Measurements from ENCODE around the gene S100A5. TPM values are rescaled to one million over a fixed set of nuclear protein-coding genes. Genes with fewer than 3 reads are reported as not detected.
"Not testable (repeated sequence)": the region's sequence is repeated elsewhere in the genome, so short reads cannot be mapped to it uniquely, and the experiment has no call there.

Gene S100A5
- total RNA-seq, 1 experiment from 2014 or later, result 2.4 TPM

DNA sequence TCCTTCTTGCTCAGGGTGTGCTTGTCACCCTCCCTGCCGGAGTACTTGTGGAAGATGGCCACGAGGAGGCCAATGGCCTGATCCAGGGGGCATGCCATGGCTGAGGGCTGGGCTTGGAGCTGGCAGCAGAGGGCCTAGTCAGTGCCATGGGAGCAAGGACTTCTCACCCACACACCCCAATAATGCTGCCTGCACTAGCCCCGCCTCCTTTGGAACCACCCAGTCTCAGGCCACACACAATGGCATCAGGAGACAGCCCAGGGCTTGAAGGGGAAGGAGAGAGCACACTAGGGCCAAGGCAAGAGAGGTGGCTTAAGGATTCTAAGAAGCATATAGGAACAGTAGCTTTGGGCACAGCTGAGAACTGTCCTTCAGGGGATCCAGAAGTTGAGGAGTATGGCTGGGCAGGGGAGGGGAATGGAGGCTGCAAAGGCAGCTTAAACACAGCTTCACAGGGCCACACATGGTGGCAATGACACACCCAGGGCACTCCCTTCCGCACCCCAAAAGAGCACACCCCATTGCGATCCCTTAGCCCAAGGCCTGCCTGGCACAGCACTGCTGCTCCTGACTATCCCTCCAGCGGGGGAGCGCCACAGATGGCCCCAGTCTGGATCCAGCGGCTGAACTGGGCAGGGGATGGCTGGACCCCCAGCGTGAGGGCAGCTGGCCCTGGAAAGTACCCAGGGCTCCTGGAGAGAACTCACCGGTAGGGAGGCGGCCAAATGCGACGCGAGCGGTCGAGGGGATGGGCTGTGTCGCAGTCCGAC, 5.3 kb downstream of the S100A5 start, which contains the start of gene S100A6:
TSS of gene S100A6 (minus strand) at position 750 of the 770 bp plus-strand sequence. CDS start at position 98, 652 bp downstream.
- DNase-seq (ENCODE audit: low read depth), result peak; percentile 62

DNA sequence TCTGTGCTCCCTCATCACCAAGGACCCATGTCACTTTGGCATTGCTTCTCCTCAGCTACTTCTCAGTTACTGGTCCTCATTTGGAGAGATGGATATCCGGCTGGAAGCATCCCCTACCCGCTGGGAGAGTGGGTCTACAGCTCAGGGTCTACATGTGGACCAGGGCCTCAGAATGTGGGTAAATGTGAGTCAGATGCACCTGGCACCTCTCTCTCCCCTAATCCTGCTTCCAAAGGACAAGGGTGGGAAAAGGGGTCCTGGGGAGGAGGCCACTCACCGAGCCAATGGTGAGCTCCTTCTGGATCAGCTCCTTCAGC, 5.9 kb downstream of the S100A5 start:
- DNase-seq (ENCODE audit: low read depth), result no peak

DNA sequence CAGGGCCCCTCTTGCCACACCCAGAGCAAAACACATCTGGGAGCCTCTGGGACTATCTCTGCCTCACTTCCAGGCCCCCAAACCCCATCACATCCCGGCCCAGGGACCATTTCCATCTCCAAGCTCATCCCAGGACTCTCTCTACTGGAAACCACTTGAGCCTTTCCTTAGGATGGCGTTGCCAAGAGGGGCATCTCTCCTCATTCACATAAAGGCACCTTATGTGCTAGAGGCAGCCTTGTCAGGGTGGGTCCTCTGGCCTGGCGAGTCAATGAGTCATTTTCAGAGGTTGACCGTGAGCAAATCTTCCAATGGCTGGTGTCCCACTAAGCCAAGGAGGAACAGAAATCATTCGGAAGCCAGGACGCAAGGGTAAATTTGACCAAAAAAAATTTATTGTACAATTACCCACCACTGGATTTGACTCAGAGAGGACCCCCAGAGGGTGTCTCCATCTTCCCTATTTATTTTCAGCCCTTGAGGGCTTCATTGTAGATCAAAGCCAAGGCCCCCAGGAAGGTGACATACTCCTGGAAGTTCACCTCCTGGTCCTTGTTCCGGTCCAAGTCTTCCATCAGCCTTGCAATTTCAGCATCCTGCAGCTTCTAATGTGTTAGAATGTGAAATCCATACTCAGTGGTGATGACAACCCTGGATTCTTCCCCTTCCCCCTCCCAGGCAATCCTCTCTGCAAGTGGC, 6.4 kb downstream of the S100A5 start:
- DNase-seq (ENCODE audit: low read depth), result no peak

DNA sequence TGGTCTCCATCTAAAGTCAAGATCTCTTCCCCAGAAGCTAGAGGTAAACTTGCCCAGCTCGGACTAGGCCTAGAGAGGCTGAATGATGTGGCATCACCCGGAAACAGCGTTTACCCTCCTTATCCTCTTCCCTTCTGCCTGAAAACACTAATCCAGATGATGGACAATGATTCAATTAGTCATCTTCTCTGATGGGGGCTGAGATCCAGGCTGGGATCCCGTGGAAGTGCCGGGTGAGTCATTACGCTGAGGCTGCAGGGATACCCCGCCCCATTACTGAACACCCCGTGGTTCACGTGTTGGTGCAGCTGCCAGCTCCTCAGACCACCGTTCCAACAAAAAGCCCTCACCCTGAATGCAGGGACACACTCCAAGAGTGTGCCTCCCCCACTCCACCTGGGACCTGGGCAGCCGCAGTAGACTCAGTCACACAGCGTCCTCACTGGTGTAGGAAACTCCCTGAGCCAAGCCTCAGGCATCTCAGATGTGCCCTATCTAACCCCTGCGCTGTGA, 7.0 kb downstream of the S100A5 start:
- DNase-seq (ENCODE audit: low read depth), result peak; percentile 99

GRCh38 chr1:153532769-153533599, 7.8 kb downstream of the S100A5 start:
- DNase-seq (ENCODE audit: low read depth), result peak; percentile 83

DNA sequence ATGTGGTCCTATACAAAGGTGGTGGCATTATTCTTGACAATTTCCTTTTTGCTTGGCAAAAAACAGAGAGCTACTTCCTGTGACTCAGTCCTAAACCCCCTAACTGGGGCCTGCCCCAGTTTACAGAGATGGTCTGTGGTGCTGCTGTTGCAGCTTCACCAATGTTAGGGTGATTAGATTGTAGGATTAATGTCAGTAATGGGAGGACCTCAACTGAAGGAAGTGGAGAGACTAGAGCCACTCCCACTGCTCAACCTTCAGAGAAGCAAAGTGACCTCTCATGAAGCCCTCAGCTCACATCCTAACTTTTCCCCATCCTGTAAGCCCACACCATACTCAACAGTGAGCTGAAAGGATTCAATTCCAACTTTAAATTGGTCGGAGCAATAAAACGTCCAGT, 8.6 kb downstream of the S100A5 start:
- peak; percentile 71 for DNase-seq (ENCODE audit: low read depth)

DNA sequence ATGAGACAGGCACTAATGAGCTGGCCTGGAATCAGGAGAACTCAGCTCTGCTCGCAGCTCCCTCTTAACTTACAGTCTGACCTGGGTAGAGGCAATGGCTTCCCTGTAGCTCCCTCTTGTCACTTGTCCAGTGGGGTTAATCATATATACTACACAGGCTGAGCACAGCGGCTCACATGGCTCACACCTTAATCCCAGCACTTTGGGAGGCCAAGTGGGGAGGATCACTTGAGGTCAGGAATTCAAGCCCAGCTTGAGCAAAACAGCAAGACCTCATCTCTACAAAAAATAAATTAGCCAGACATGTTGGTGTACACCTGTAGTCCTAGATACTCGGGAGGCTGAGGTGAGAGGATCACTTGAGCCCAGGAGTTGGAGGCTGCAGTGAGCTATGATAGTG, 9.1 kb downstream of the S100A5 start:
- DNase-seq (ENCODE audit: low read depth), result no peak

DNA sequence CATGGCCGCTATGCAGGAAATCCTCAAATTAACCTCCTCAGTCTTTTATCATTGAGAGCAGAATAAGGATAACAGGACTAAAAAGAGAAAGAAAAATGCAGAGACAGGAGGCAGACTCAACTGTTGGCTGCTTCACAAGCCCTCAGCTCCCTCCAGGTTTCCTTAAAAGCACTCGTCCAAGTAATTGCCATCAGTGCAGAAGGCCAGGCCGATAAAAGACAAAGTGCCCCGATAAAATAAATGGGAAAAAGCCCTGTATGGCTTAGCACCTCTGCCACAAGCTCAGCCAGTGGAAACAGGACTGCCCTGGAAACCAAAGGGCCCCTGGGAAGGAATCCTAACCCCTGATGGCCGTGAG, 13.1 kb downstream of the S100A5 start:
- DNase-seq (ENCODE audit: low read depth), result no peak

DNA sequence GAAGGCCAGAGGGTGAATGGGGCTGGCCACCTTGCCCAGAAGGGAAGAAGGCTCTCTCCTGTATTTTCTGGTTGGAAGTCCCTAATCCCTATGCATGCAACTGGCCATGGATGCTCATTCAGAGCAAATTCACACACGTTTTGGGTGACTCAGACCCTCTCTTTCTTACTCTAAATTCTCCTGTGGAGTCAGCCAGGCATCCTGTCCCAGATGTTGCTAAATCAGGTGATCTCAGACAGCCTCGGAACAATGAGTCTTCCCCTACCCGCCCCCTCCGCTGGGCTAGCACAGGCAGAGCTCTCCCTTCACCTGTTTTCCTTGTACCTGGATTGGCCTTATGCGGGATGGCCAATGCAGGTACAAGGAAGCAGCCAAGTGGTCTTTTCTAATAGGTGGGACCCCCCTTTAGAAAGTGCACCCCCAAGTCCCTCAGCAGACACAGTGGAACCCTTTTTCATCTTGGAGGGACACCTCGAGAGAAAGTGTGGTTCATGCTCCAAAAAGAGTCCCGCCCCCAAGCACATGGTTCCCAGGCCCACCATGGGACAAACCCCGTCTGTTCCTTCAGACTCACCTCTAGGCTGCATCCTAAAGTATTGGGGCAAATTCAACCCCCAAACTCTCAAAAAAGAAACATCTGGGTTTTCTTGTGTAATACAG, 13.6 kb downstream of the S100A5 start:
- peak; percentile 59 for DNase-seq (ENCODE audit: low read depth)

DNA sequence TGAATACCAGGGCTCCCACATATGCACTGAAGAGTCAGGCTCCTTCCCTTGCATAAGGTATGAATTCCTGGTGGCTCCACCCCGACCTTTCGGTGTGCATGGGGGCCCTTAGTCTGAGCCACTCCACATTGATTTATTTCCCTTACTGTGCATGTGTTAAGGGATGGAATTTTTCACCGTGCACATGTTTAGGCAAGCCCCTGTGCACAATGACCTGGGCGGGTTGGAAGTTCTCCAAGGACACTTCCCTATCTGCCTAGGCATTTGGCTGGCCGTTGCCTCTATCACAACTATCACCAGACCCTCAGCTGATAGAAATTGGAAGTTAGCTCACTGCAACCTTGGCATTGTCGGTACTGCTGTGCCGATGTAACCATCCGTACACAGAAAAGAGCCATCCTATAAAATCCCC, 14.6 kb downstream of the S100A5 start:
- no peak for DNase-seq (ENCODE audit: low read depth)

DNA sequence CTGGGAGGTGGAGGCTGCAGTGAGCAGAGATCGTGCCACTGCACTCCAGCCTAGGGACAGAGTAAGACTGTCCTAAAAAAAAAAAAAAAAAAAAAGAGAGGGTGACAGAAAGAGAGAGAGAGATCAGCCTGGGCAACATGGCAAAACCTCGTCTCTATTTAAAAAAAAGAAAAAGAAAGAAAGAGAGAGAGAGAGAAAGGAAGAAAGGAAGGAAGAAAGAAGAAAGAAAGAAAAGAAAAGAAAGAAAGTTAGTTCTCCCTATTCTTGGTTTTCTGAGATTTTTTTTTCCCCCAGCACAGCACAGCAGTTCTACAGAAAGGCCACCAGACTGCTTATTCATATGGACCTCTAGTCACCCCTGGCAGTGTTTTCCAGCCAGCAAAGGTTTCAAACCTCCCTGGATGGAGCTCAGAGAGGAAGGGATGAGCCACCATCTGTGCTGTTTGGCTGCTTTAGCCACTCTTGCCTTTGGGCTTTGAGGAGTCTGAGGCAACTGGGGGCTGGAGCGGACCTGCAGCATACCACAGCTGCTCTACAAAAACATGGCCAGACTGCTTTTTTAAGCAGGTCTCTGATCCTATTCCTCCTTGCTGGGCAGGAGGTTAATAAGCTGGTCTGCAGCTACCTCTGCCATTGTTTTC, 15.5 kb downstream of the S100A5 start:
- DNase-seq (ENCODE audit: low read depth), result no peak

DNA sequence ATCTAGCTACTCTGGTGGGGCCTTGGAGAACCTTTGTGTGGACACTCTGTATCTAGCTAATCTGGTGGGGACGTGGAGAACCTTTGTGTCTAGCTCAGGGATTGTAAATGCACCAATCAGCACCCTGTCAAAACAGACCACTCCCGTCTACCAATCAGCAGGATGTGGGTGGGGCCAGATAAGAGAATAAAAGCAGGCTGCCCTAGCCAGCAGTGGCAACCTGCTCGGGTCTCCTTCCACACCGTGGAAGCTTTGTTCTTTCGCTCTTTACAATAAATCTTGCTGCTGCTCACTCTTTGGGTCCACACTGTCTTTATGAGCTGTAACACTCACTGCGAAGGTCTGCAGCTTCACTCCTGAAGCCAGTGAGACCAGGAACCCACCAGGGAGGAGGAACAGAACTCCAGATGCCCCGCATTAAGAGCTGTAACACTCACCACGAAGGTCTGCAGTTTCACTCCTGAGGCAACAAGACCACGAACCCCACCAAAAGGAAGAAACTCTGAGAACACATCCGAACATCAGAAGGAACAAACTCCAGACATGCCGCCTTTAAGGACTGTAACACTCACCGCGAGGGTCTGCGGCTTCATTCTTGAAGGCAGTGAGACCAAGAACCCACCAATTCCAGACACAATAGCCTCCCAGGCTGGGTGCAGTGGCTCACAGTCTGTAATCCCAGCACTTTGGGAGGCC, 18.2 kb downstream of the S100A5 start:
- peak; percentile 46 for DNase-seq (ENCODE audit: low read depth)

- not testable (repeated sequence) for DNase-seq (ENCODE audit: low read depth)
These were observed 18.9 kb downstream of the S100A5 start for GRCh38 chr1:153521808-153522207.

- DNase-seq (ENCODE audit: low read depth), result no peak
These were observed 19.8 kb downstream of the S100A5 start for GRCh38 chr1:153520818-153521476.

- not testable (repeated sequence) for DNase-seq (ENCODE audit: low read depth)
These were observed 20.5 kb downstream of the S100A5 start for GRCh38 chr1:153520137-153520691.

- DNase-seq (ENCODE audit: low read depth), result no peak
These were observed 21.5 kb downstream of the S100A5 start for GRCh38 chr1:153519242-153519641.

- peak; percentile 35 for DNase-seq (ENCODE audit: low read depth)
These were observed 25.0 kb downstream of the S100A5 start for GRCh38 chr1:153515504-153516394.

DNA sequence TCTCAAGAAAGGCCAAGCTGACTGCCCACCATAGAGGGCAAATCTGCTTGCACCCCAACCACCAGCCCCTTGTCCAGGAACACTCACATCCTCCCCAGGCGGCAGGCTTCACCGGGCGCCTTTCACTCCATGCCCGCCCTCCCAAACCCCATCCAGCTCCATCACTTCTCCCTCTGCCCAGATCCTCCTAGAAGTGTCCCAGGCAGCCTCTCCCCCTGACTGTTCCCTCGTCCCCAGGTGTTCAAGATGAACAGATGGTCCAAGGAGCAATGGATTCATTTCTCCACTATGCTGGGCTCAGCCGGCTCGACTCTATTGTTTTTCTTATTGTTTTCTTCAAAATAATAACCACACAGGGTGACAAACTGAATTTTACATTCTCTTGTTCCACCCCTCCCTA, 27.1 kb downstream of the S100A5 start:
- no peak for DNase-seq (ENCODE audit: low read depth)
